Lung (tissue), 12 donors: Measurements from ENCODE around the gene MAP4. TPM values are rescaled to one million over a fixed set of nuclear protein-coding genes. Genes with fewer than 3 reads are reported as not detected.
"Not testable (repeated sequence)": the region's sequence is repeated elsewhere in the genome, so short reads cannot be mapped to it uniquely, and the experiment has no call there.

Experiments
- ATAC-seq: fragments of 200-7000 bp; cut with Tn5 transposase; one replicate; pipeline ENCODE4 v1.9.1; 2020; ENCODE audit warnings: moderate number of reproducible peaks; ENCODE audit not compliant: insufficient read depth, low FRiP score
- DNase-seq, 3 donors: peaks; one replicate each; pipeline ENCODE4 v3.0.0-alpha.2; 2013 to 2017
- H3K27ac ChIP-seq, 2 donors: one replicate each; pipeline ENCODE4 v1.5.1; 2013; ENCODE audit warnings: mild to moderate bottlenecking in 2 of 2, moderate library complexity in 2 of 2, control low read depth in 1 of 2, inconsistent platforms in 1 of 2, low read depth in 1 of 2, low read length in 1 of 2
- H3K27me3 ChIP-seq, 3 donors: one replicate each; pipeline ENCODE4 v1.5.1; 2013; ENCODE audit warnings: low read length in 2 of 3; ENCODE audit not compliant: control insufficient read depth in 3 of 3, insufficient read depth in 3 of 3
- H3K36me3 ChIP-seq, 4 donors: one replicate each; pipeline ENCODE4 v1.5.1; 2013; ENCODE audit warnings: low read length in 4 of 4, mild to moderate bottlenecking in 1 of 4, moderate library complexity in 1 of 4; ENCODE audit not compliant: control insufficient read depth in 4 of 4, insufficient read depth in 4 of 4
- H3K4me1 ChIP-seq, 5 donors: one replicate each; pipeline ENCODE4 v1.5.1; 2013; ENCODE audit warnings: low read length in 5 of 5, mild to moderate bottlenecking in 2 of 5, moderate library complexity in 1 of 5; ENCODE audit not compliant: control insufficient read depth in 5 of 5, insufficient read depth in 5 of 5
- H3K4me3 ChIP-seq: one replicate; pipeline ENCODE4 v1.5.1; 2013; ENCODE audit warnings: mild to moderate bottlenecking, control low read depth, moderate library complexity
- H3K9ac ChIP-seq, 2 donors: one replicate each; pipeline ENCODE4 v1.5.1; 2013; ENCODE audit warnings: low read length in 2 of 2, control low read depth in 1 of 2; ENCODE audit not compliant: insufficient read depth in 1 of 2
- H3K9me3 ChIP-seq, 4 donors: one replicate each; pipeline ENCODE4 v1.5.1; 2013; ENCODE audit warnings: low read length in 3 of 4, mild to moderate bottlenecking in 1 of 4, moderate library complexity in 1 of 4; ENCODE audit not compliant: control insufficient read depth in 4 of 4, insufficient read depth in 3 of 4
- WGBS, 2 donors: extraction: QIAGEN DNeasy Blood & Tissue Kit; methylation state at CpG; one replicate each; pipeline ENCODE4 v1.1.7; 2013; 5-methylcytosine and 5-hydroxymethylcytosine counted together
- polyA plus RNA-seq, 2 donors: library from polyadenylated mRNA; stranded (reverse); fragments of 200-250 nt; gene quantifications; one replicate each; pipeline ENCODE4 v1.2.1, GENCODE V29; 2013
- total RNA-seq, 2 donors: library from RNA; depleted of rRNA in 1 of 2; stranded (reverse); fragments of >200 nt in 1 of 2; gene quantifications; one replicate each; pipeline ENCODE4 v1.2.1, GENCODE V29; 2014 to 2021
- TF ChIP-seq, protein P1 (sequence below): IDR thresholded peaks from 2 replicates; pipeline ENCODE4 v1.5.1; 2012; ENCODE audit warnings: mild to moderate bottlenecking; ENCODE audit errors: control extremely low read depth, extremely low read depth
- donor health status: control.
- donor health status: control.
- donor health status: Bipolar disorder and iron deficiency.
- donor health status: healthy.
- donor health status: DM: yes; HTN: yes; CAD: no.

The MAP4 gene
- total and polyA plus RNA-seq, 4 donors: 62.6 to 203 (median 84.9) TPM

DNA sequence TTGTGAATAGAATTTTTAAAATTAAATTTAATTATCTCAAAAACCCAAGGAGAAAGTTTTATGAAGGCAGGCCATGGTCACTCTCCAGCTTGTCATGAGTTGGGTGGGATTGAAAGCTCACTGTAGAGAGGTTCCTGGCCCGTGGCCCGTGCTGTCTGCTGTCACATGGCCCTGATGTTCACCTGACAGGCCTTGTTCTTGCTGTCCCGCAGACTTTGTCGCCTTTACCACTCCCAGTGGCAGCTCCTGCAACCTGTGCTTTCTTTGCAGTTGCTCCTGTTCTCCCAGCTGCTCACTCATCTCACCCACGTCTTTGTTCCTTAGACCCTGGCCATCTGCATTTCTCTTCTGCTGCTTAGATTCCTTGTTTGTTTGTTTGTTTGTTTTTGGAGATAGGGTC, 177.7 kb downstream of the MAP4 start:
- Histone ChIP-seq H3K27ac (no peak overlapping the region), H3K4me3 (no peak overlapping the region), H3K9me3 (no peaks in the 10 kb centered on the region), H3K27me3 (no peaks in the 10 kb centered on the region), H3K9ac (no peak overlapping the region), H3K36me3 (peaks cover 20 to 50% (median 40%) of the 10 kb centered on the region in 4 donors), H3K4me1 (no peaks in the 10 kb centered on the region)
- DNase-seq (no peak), ATAC-seq (no peak)
- TF ChIP-seq, protein P1, sequence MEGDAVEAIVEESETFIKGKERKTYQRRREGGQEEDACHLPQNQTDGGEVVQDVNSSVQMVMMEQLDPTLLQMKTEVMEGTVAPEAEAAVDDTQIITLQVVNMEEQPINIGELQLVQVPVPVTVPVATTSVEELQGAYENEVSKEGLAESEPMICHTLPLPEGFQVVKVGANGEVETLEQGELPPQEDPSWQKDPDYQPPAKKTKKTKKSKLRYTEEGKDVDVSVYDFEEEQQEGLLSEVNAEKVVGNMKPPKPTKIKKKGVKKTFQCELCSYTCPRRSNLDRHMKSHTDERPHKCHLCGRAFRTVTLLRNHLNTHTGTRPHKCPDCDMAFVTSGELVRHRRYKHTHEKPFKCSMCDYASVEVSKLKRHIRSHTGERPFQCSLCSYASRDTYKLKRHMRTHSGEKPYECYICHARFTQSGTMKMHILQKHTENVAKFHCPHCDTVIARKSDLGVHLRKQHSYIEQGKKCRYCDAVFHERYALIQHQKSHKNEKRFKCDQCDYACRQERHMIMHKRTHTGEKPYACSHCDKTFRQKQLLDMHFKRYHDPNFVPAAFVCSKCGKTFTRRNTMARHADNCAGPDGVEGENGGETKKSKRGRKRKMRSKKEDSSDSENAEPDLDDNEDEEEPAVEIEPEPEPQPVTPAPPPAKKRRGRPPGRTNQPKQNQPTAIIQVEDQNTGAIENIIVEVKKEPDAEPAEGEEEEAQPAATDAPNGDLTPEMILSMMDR: no peak
- whole genome bisulfite sequencing, 2 donors: 93 to 97% methylated on average over 5 of the region's 5 CpGs

DNA sequence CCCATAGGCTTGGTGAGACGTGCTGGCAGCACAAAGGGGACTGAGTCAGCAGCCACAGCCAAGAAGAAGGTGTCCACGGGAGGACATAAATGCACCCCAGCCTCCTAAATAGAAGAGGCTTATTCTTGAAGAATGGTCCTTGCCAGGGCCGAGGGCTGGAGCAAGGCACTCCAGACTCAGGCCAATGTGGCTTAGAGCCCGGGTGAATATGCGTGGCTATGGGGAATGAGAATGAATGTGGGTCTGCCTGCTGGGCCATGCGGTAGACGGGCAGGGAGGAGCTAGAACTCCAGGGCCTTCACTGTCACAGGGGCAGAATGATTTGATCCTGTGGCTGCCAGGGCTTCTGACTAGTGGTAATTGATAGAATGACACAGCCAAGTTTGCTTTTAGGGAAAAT, 179.2 kb downstream of the MAP4 start:
- no peaks in the 10 kb centered on the region for H3K27me3 ChIP-seq
- H3K4me1 ChIP-seq: no peaks in the 10 kb centered on the region
- H3K4me3 ChIP-seq: no peak overlapping the region
- H3K9me3 ChIP-seq: no peaks in the 10 kb centered on the region
- no peak for ATAC-seq
- H3K9ac ChIP-seq: no peak overlapping the region
- TF ChIP-seq, protein P1: no peak
- DNase-seq: no peak
- WGBS, 2 donors: 86 to 96% methylated on average over 7 of the region's 7 CpGs
- no peak overlapping the region for H3K27ac ChIP-seq
- H3K36me3 ChIP-seq: peaks cover 16 to 48% (median 36%) of the 10 kb centered on the region in 4 donors

DNA sequence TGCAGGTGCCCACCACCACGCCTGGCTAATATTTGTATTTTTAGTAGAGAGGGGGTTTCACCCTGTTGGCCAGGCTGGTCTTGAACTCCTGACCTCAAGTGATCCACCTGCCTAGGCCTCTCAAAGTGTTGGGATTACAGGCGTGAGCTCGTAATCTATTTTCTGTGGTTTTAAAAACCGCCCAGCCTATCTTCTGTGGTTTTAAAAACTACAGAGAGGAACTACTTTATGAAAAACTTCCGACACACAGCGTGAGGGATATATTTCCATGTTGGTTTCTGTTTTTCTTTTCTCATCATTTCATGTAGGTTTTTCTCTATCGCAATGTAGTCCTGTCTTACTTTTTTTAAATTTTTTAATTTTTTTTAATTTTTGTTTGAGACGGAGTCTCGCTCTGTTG, 186.7 kb downstream of the MAP4 start:
- DNase-seq, ATAC-seq, H3K4me3 ChIP-seq, H3K9ac ChIP-seq, H3K27me3 ChIP-seq, H3K27ac ChIP-seq, H3K9me3 ChIP-seq: not testable (repeated sequence)
- Histone ChIP-seq H3K4me1 (peaks cover 4 to 11% (median 7%) of the 10 kb centered on the region in 5 donors), H3K36me3 (peaks cover 25 to 39% (median 28%) of the 10 kb centered on the region in 4 donors)
- WGBS, 2 donors: 59 to 82% methylated on average over 9 of the region's 9 CpGs

DNA sequence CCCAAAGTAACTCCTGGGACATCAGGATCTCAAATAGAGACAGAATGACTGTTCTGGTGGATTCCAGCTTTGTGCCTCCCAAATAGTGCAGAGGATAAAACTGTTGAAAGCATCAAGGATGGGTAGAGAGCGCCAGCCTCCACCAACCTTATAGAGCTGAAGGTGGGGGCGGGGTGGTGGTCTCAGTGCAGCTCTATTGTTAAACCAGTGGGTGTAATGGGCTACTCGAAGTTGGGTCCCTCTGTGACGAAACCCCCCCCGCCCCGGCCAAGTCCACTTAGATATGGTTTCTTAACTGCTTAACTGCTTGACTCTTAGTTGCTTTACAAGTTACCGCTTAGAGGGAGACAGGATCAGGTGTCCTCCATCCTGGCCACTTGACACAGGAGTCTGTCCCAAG, 190.6 kb downstream of the MAP4 start:
- DNase-seq: no peak
- H3K4me3 ChIP-seq: peak overlapping the region; percentile 85
- H3K36me3 ChIP-seq: peaks cover 14 to 17% (median 16%) of the 10 kb centered on the region in 4 donors
- no peaks in the 10 kb centered on the region for H3K9me3 ChIP-seq
- H3K27ac ChIP-seq: peak overlapping the region; percentile 65 to 89
- TF ChIP-seq, protein P1: no peak
- no peak for ATAC-seq
- H3K9ac ChIP-seq: peak overlapping the region; percentile 87 to 96
- no peaks in the 10 kb centered on the region for H3K27me3 ChIP-seq
- 25 to 33% methylated on average over 7 of the region's 7 CpGs for WGBS, 2 donors
- peaks cover 4 to 14% (median 7%) of the 10 kb centered on the region in 5 donors for H3K4me1 ChIP-seq
